ENCODE measurements around the gene TTC4.

Gene TTC4

DNA sequence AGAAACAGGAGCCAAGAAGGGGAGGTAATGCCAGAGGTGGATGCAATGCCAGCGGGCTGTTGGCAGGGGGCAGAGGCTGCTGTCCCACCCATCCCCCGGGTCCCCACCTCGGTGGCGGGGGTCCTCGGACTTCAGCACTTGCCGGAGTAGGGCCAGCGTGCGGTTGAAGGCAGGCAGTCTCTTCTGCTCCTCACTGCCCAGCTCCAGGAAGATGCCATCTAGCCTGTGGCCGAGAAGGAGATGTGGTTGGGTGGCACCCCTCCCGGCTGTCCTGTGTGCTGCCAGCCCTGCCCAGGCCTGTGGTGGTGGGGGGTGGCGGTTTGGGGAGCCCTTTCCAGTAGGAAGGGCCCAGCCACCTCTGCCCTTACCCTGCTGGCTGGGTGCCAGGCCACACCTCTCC is 71.9 kb downstream of the TTC4 start:
- DNase-seq, result no peak

DNA sequence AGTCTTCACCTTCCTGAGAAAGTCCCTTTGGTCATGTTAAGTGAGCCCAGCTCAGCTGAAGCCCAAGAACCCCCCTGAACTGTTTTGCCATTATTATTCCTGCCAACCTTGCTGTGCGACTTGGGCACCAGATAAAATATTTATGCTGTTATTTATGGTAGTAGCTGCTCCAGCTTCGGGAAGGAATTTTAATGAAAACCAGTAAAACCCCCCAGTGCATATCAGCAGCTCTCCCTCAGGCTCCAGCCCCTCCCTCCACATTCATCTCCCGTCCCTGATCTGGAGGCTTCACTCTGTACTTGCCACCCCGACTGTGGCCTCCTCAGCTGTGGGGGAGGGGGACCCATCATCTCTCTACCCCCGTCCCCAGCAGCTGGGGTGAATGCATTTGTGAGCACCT is 72.8 kb downstream of the TTC4 start:
- no peak for DNase-seq

DNA sequence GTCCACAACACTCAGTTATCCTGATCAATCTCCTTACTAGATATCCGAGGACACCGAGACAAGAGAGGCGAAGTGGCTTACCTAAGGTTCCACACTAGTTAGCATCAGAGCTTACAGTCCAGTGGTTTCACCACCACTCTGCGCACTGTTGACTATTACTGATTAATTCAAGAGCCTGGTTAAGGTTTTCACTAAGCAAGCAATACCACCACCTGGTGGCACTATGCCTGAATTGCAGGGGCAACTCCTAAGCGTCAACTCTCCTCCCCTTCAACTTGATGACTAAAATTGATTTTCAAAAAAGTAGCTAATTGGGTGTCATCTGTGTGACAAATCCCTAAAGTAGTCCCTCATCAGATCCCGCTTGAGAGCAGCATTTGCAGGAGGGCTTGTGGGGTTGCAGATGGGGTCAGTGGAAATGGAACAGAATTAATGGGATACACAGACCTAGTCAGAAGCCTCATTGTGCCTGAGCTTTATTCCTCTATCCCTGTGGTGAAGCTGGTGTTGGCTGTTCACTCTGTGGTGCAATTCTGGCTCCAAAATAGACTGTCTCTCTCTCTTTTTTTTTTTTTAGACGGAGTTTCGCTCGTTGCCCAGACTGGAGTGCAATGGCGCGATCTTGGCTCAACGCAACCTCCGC is 76.3 kb downstream of the TTC4 start:
- peak; percentile 12 for DNase-seq
